Colonic mucosa (tissue), 4 donors: Measurements from ENCODE around the gene MRTFA. TPM values are rescaled to one million over a fixed set of nuclear protein-coding genes. Genes with fewer than 3 reads are reported as not detected.

ENCODE experiments used
- DNase-seq: peaks from one replicate; pipeline ENCODE4 v3.0.0-alpha.2; 2020
- H3K27ac ChIP-seq: fragments of 200-600 bp; one replicate; pipeline ENCODE4 v1.8.0; 2021
- H3K27me3 ChIP-seq: fragments of 200-600 bp; one replicate; pipeline ENCODE4 v1.8.0; 2021
- H3K36me3 ChIP-seq: fragments of 200-600 bp; one replicate; pipeline ENCODE4 v1.8.0; 2021
- H3K4me1 ChIP-seq: fragments of 200-600 bp; one replicate; pipeline ENCODE4 v1.8.0; 2021; ENCODE audit warnings: mild to moderate bottlenecking
- H3K4me3 ChIP-seq: fragments of 200-600 bp; one replicate; pipeline ENCODE4 v1.8.0; 2021
- H3K9ac ChIP-seq, 2 donors: one replicate each; pipeline ENCODE4 v1.7.0; 2013; ENCODE audit warnings: control low read depth in 2 of 2, low read depth in 2 of 2, low read length in 2 of 2
- H3K9me3 ChIP-seq: fragments of 200-600 bp; one replicate; pipeline ENCODE4 v1.8.0; 2021
- CTCF ChIP-seq: fragments of 200-600 bp; IDR thresholded peaks from one replicate; pipeline ENCODE4 v1.8.0; 2022; ENCODE audit warnings: antibody characterized with exemption, mild to moderate bottlenecking
- intact Hi-C: fragments of 100-400 bp; cut with DNase I; formaldehyde crosslinking; loops from one replicate; pipeline ENCODE4 v1.14.1; 2022
- total RNA-seq, 2 donors: library from RNA; stranded (reverse); fragmentation: NEBNext Ultra II Directional in 1 of 2; extraction: Animal tissue kit (Norgen Biotek cat#: 25700) in 1 of 2; gene quantifications; one replicate each; pipeline ENCODE4 v1.2.1, GENCODE V29; 2021
- donor health status: healthy.
- donor health status: DM: no; HTN: no; CAD: no.
- donor health status: DM: no; HTN: no; CAD: no.

Gene MRTFA
- total RNA-seq, 2 donors from 2014 or later = 31.9 to 35.6 TPM

DNA sequence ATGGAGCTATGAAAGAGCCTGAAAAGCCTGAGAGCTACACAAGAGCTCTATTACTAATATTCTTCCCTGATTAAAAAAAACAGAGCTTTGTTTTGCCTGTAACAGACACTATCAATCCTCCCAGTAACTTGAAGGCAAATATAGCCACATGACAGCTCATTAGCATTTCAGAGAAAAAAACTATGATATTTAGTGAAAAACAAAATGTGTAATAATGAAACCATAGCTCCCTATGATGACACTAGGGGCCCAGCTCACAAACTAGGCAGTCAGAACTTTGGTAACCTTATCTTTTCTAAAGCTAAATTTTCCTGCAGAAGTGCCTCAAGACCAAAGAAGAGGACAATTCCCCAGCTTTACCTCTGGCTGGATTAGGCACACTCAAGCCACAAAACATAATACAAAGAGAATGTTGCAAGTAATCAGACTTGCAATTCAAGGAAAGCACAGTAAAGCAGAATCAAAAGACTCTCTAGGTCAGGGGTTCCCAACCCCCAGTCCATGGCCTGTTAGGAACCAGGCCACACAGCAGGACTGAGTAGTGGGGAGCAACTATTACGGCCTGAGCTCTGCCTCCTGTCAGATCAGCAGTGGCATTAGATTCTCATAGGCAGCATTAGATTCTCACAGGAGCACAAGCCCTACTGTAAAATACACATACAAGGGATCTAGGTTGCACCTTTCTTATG is 53.3 kb downstream of the MRTFA start:
- Histone ChIP-seq H3K9me3 (no peaks in the 10 kb centered on the region), H3K4me3 (no peak overlapping the region), H3K9ac (no peak overlapping the region), H3K4me1 (no peaks in the 10 kb centered on the region), H3K27me3 (no peaks in the 10 kb centered on the region), H3K36me3 (no peaks in the 10 kb centered on the region), H3K27ac (no peak overlapping the region)
- TF ChIP-seq CTCF = no peak
- DNase-seq = no peak
- intact Hi-C loops = no loop called here

DNA sequence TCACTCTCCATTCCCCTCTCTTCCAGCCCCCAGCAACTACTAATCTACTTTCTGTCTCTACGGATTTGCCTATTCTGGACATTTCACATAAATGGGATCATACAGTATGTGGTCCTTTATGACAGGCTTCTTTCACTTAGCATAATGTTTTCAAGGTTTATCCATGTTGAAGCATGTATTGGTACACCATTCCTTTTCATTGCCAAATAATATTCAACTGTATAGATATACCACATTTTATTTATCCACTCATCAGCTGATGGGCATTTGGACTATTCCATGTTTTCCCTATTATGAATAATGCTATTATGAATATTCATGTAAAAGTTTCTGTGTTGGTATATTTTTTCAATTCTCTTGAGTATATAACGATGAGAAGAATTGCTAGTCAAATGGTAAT is 54.5 kb downstream of the MRTFA start:
- no peak for DNase-seq
- no peaks in the 10 kb centered on the region for H3K27me3 ChIP-seq
- H3K9me3 ChIP-seq = no peaks in the 10 kb centered on the region
- intact Hi-C loops = no loop called here
- no peak overlapping the region for H3K9ac ChIP-seq
- H3K36me3 ChIP-seq = no peaks in the 10 kb centered on the region
- H3K27ac ChIP-seq = no peak overlapping the region
- TF ChIP-seq CTCF = no peak
- no peaks in the 10 kb centered on the region for H3K4me1 ChIP-seq
- no peak overlapping the region for H3K4me3 ChIP-seq

DNA sequence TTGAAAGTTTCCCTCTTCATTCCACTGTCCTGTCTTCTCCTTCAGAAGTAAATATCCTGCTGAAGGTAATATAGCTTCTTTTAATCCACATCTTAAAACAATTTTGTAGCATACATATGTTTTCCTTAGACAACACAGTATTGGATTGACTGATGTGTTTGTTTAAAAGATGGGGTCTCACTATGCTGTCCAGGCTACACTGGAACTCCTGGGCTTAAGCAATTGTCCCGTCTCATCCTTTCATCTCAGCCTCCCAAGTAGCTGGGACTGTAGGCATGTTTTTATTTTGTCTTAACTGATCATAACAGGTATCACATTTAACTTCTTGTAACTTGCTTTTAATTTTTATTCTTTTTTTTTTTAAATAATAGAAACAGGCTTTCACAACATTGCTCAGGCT is 55.9 kb downstream of the MRTFA start:
- H3K36me3 ChIP-seq = no peaks in the 10 kb centered on the region
- no peaks in the 10 kb centered on the region for H3K4me1 ChIP-seq
- DNase-seq = no peak
- H3K27me3 ChIP-seq = no peaks in the 10 kb centered on the region
- TF ChIP-seq CTCF = no peak
- H3K9ac ChIP-seq = no peak overlapping the region
- H3K4me3 ChIP-seq = no peak overlapping the region
- H3K9me3 ChIP-seq = no peaks in the 10 kb centered on the region
- intact Hi-C loops = no loop called here
- H3K27ac ChIP-seq = no peak overlapping the region

DNA sequence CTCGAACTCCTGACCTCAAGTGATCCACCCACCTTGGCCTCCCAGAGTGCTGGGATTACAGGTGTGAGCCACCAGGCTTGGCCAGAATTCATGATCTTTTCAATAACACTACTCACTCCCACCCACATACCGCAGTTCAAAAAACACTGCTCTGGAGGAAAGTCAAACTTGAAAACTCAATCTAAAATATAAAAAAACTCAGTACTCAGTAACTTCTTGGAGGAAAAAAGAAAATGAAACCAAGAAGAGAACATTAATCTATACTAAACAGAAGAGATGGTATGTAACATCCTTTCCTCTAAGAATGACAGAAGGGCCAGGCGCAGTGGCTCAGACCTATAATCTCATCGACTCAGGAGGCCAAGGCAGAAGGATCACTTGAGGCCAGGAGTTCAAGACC is 58.3 kb downstream of the MRTFA start:
- TF ChIP-seq CTCF = no peak
- Histone ChIP-seq H3K9ac (no peak overlapping the region), H3K27ac (no peak overlapping the region), H3K4me1 (no peaks in the 10 kb centered on the region), H3K9me3 (no peaks in the 10 kb centered on the region), H3K27me3 (no peaks in the 10 kb centered on the region), H3K4me3 (no peak overlapping the region), H3K36me3 (no peaks in the 10 kb centered on the region)
- no peak for DNase-seq
- intact Hi-C loops = no loop called here

DNA sequence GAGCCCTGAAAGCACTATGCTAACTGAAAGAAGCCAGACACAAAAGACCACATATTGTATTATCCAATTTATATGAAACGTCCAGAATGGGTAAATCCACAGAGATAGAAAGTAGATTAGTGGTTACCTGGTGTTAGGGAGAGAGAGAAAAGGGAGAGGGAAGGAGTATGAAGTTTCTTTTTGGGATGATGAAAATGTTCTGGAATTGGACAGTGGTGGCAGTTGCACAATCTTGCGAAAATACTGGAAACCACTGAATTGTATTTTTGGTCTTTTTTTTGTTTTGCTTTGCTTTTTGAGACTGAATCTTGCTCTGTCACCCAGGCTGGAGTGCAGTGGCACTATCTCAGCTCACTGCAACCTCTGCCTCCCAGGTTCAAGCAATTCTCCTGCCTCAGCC is 63.5 kb downstream of the MRTFA start:
- Histone ChIP-seq H3K27me3 (no peaks in the 10 kb centered on the region), H3K9me3 (no peaks in the 10 kb centered on the region), H3K27ac (no peak overlapping the region), H3K9ac (no peak overlapping the region), H3K4me1 (no peaks in the 10 kb centered on the region), H3K36me3 (no peaks in the 10 kb centered on the region), H3K4me3 (no peak overlapping the region)
- intact Hi-C loops = no loop called here
- DNase-seq = no peak
- TF ChIP-seq CTCF = no peak
